ENCODE measurements around the gene JAG2. TPM values are rescaled to one million over a fixed set of nuclear protein-coding genes. Genes with fewer than 3 reads are reported as not detected.

Gene JAG2
- total and polyA plus RNA-seq, 12 donors = 18.5 to 45.5 (median 26.3) TPM

GRCh38 chr14:105179191-105179590 is 10.6 kb upstream of the JAG2 start:
- TF ChIP-seq CTCF (IDR thresholded peaks at IDR 0.05) = no peak
- no peaks in the 10 kb centered on the region for H3K9me3 ChIP-seq
- intact Hi-C loops (cut with DNase I) = no loop called here
- 92 to 96% methylated on average over 13 of the region's 13 CpGs for WGBS, 2 donors
- ATAC-seq (no peak), DNase-seq (no peak)
- no peak overlapping the region for H3K4me3 ChIP-seq
- no peak overlapping the region for H3K27ac ChIP-seq
- H3K4me1 ChIP-seq = peaks cover 4 to 30% (median 22%) of the 10 kb centered on the region in 9 donors
- peaks cover 0 to 9% (median 0%) of the 10 kb centered on the region in 7 donors for H3K27me3 ChIP-seq
- H3K36me3 ChIP-seq = no peaks in the 10 kb centered on the region

GRCh38 chr14:105178868-105179140 is 10.2 kb upstream of the JAG2 start:
- Histone ChIP-seq H3K4me3 (no peak overlapping the region), H3K4me1 (peaks cover 4 to 30% (median 22%) of the 10 kb centered on the region in 9 donors), H3K27me3 (peaks cover 0 to 9% (median 0%) of the 10 kb centered on the region in 7 donors), H3K36me3 (no peaks in the 10 kb centered on the region), H3K27ac (no peak overlapping the region), H3K9me3 (no peaks in the 10 kb centered on the region)
- WGBS, 2 donors = 93 to 96% methylated on average over 5 to 11 of the region's 11 CpGs
- DNase-seq (no peak), ATAC-seq (no peak)
- TF ChIP-seq CTCF (IDR thresholded peaks at IDR 0.05) = no peak
- intact Hi-C loops (cut with DNase I) = loop anchor here in 1 of 10 donors (1.0 kb wide), 1 partner anchor 40 kb away; no protein-coding TSS in a partner anchor

- WGBS, 2 donors = 86% methylated on average over 17 to 19 of the region's 19 CpGs
- no peaks in the 10 kb centered on the region for H3K9me3 ChIP-seq
- peaks cover 0 to 9% (median 0%) of the 10 kb centered on the region in 7 donors for H3K27me3 ChIP-seq
- TF ChIP-seq CTCF (IDR thresholded peaks at IDR 0.05) = no peak
- H3K36me3 ChIP-seq = no peaks in the 10 kb centered on the region
- intact Hi-C loops (cut with DNase I) = loop anchor here in 1 of 10 donors (1.0 kb wide), 1 partner anchor 41 kb away; no protein-coding TSS in a partner anchor
- H3K4me3 ChIP-seq = no peak overlapping the region
- DNase-seq (no peak), ATAC-seq (no peak)
- H3K4me1 ChIP-seq = peaks cover 4 to 30% (median 22%) of the 10 kb centered on the region in 9 donors
- no peak overlapping the region for H3K27ac ChIP-seq
Observed at GRCh38 chr14:105178069-105178867, 9.7 kb upstream of the JAG2 start.

- TF ChIP-seq CTCF (IDR thresholded peaks at IDR 0.05) = no peak
- no peak overlapping the region for H3K27ac ChIP-seq
- no peak for DNase-seq
- no peak overlapping the region for H3K4me3 ChIP-seq
- H3K36me3 ChIP-seq = no peaks in the 10 kb centered on the region
- intact Hi-C loops (cut with DNase I) = no loop called here
- WGBS, 2 donors = 67 to 80% methylated on average over 11 of the region's 11 CpGs
- no peaks in the 10 kb centered on the region for H3K9me3 ChIP-seq
- no peak for ATAC-seq
- peaks cover 4 to 24% (median 15%) of the 10 kb centered on the region in 9 donors for H3K4me1 ChIP-seq
- peaks cover 0 to 9% (median 0%) of the 10 kb centered on the region in 7 donors for H3K27me3 ChIP-seq
Observed at GRCh38 chr14:105177082-105177481, 8.5 kb upstream of the JAG2 start.
